ENCODE measurements around the gene FASTKD2. TPM values are rescaled to one million over a fixed set of nuclear protein-coding genes. Genes with fewer than 3 reads are reported as not detected.

FASTKD2 gene
- total and polyA plus RNA-seq, 2 of the 8 experiments (the other 6 are each of a cell fraction or from before 2014, with no cell fraction given), result 35.7 to 38.5 TPM

DNA sequence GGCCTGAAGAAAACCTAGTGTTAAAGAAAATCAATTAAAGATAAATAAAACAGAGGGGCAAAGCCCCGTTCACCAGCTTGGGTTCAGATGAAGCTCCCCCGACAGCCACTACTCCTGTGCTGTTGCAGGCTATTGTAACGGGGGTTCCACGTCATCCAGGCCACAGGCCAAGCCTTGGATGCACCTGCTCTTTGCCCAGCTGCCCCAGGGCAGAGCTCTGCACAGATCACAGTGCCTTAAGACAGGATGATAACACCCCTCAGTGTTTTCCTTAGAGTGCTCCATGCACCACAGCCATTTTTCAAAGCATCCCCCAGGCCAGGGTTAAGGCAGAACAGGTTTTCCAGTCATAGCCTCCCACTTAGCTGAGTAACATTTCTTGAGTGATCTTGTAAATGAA lies 32.0 kb downstream of the FASTKD2 start:
- Histone ChIP-seq H3K14ac (ENCODE audit: insufficient read length) (no peak overlapping the region), H2BK15ac (ENCODE audit: low read length) (no peak overlapping the region), H3K4me2 (ENCODE audit: insufficient read depth in 1 of 2, low read depth in 2 of 2, low read length in 2 of 2) (no peak overlapping the region), H2BK120ac (replicated peaks; ENCODE audit: low read depth, low read length) (no peak overlapping the region), H3K27ac (ENCODE audit: low read depth, low read length) (no peak overlapping the region), H3K79me1 (ENCODE audit: low read depth, low read length) (no peaks in the 10 kb centered on the region), H4K20me1 (replicated peaks in 1 of 2; ENCODE audit: control insufficient read depth in 1 of 2, insufficient read depth in 2 of 2, low read length in 2 of 2) (no peaks in the 10 kb centered on the region), H3K56ac (replicated peaks; ENCODE audit: insufficient read length, low read depth, low read length) (no peak overlapping the region), H3K23me2 (ENCODE audit: low read depth, low read length) (no peaks in the 10 kb centered on the region; the same call in 1 of the 2 replicates), H3K4me3 (ENCODE audit: extremely low read depth in 1 of 4, insufficient read depth in 2 of 4, low read depth in 3 of 4, low read length in 4 of 4) (no peak overlapping the region), H3K4me1 (replicated peaks in 1 of 4; ENCODE audit: control insufficient read depth in 3 of 4, insufficient read depth in 4 of 4, low read length in 3 of 4) (peaks cover 6 to 13% (median 11%) of the 10 kb centered on the region in 4 experiments; a peak in 6 of 7 replicates), H3K23ac (ENCODE audit: insufficient read length) (no peak overlapping the region), H2AFZ (ENCODE audit: low read length) (no peak overlapping the region), H2BK20ac (ENCODE audit: low read length) (no peak overlapping the region), H4K91ac (replicated peaks; ENCODE audit: insufficient read length, low read length) (no peak overlapping the region), H2BK12ac (ENCODE audit: low read depth, low read length) (no peak overlapping the region), H3K9me3 (ENCODE audit: insufficient read depth in 2 of 2, low read depth in 1 of 2, low read length in 1 of 2) (no peaks in the 10 kb centered on the region), H3K18ac (ENCODE audit: extremely low read depth, low read length) (no peak overlapping the region), H4K8ac (ENCODE audit: extremely low read depth, insufficient read depth, low read length) (no peak overlapping the region), H3K79me2 (ENCODE audit: control insufficient read depth in 1 of 2, insufficient read depth in 2 of 2, low read length in 2 of 2) (no peaks in the 10 kb centered on the region), H3K4ac (replicated peaks; ENCODE audit: insufficient read length, low read depth, low read length) (no peak overlapping the region), H2AK5ac (ENCODE audit: low read depth, low read length) (no peak overlapping the region), H2BK5ac (ENCODE audit: low read depth, low read length) (no peak overlapping the region), H3K9ac (replicated peaks in 1 of 4; ENCODE audit: extremely low read depth in 1 of 4, low read depth in 3 of 4, low read length in 3 of 4) (no peak overlapping the region), H3K36me3 (ENCODE audit: control insufficient read depth in 2 of 4, insufficient read depth in 4 of 4, low read length in 3 of 4) (peaks cover 2 to 13% (median 2%) of the 10 kb centered on the region in 4 experiments; a peak in 3 of 8 replicates), H4K5ac (ENCODE audit: insufficient read length, low read depth, low read length) (no peak overlapping the region), H3K27me3 (replicated peaks in 1 of 4; ENCODE audit: control insufficient read depth in 3 of 4, extremely low read depth in 1 of 4, insufficient read depth in 3 of 4, low read length in 3 of 4) (no peaks in the 10 kb centered on the region)
- no peak for FAIRE-seq
- no peak for DNase-seq (ENCODE audit: low read depth in 1 of 2, low spot score in 2 of 2)
- ChIA-PET POLR2A (ENCODE audit: partially characterized antibody) (interaction anchor here (0.6 to 1.3 kb wide), 3 partner anchors 14 to 781 kb away, joined by 3 to 4 read pairs (median 3); no protein-coding TSS in a partner anchor), CTCF (ENCODE audit: partially characterized antibody) (interaction anchor here (0.9 to 2.3 kb wide), 5 partner anchors 15 to 676 kb away, joined by 3 to 13 read pairs (median 3); no protein-coding TSS in a partner anchor)
- 93% methylated on average over 4 of the region's 4 CpGs; no CpG with 5 or more reads in 1 of the 2 experiments for WGBS, 2 experiments (ENCODE audit: extremely low coverage in 1 of 2, insufficient coverage in 1 of 2, insufficient read length in 1 of 2, insufficient replicate concordance in 2 of 2, low coverage in 1 of 2, low lambda C conversion rate in 2 of 2, missing lambda C conversion rate in 1 of 2)
- no peak for TF ChIP-seq CEBPB (IDR thresholded peaks at IDR 0.05; ENCODE audit: low read depth, low read length)
- TF ChIP-seq EGR1 (IDR thresholded peaks at IDR 0.05; ENCODE audit: borderline replicate concordance, low read depth, low read length), result no peak
- TF ChIP-seq HDAC6 (IDR thresholded peaks at IDR 0.05; ENCODE audit: low read depth, low read length), result no peak
- no peak for TF ChIP-seq ASH2L (IDR thresholded peaks at IDR 0.05; ENCODE audit: low read length)
- TF ChIP-seq, protein P1, sequence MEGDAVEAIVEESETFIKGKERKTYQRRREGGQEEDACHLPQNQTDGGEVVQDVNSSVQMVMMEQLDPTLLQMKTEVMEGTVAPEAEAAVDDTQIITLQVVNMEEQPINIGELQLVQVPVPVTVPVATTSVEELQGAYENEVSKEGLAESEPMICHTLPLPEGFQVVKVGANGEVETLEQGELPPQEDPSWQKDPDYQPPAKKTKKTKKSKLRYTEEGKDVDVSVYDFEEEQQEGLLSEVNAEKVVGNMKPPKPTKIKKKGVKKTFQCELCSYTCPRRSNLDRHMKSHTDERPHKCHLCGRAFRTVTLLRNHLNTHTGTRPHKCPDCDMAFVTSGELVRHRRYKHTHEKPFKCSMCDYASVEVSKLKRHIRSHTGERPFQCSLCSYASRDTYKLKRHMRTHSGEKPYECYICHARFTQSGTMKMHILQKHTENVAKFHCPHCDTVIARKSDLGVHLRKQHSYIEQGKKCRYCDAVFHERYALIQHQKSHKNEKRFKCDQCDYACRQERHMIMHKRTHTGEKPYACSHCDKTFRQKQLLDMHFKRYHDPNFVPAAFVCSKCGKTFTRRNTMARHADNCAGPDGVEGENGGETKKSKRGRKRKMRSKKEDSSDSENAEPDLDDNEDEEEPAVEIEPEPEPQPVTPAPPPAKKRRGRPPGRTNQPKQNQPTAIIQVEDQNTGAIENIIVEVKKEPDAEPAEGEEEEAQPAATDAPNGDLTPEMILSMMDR (IDR thresholded peaks at IDR 0.05; ENCODE audit: control extremely low read depth in 1 of 3, insufficient read depth in 1 of 3, low read depth in 1 of 3, low read length in 3 of 3), result no peak
- no peak for TF ChIP-seq MAFK (IDR thresholded peaks at IDR 0.05; ENCODE audit: low read depth, low read length)
- TF ChIP-seq TAF1 (IDR thresholded peaks at IDR 0.05; ENCODE audit: low read depth, low read length), result no peak
- TF ChIP-seq BCL11A (IDR thresholded peaks at IDR 0.05; ENCODE audit: low read depth in 2 of 2, low read length in 2 of 2), result no peak
- no peak for TF ChIP-seq SIN3A (conservative IDR thresholded peaks at IDR 0.05 in 1 of 2, IDR thresholded peaks at IDR 0.05 in 1 of 2; ENCODE audit: low read depth in 1 of 2, low read length in 2 of 2)
- TF ChIP-seq TBP (IDR thresholded peaks at IDR 0.05; ENCODE audit: low read depth, low read length), result no peak
- no peak for TF ChIP-seq CHD1 (IDR thresholded peaks at IDR 0.05; ENCODE audit: low read depth, low read length)
- no peak for TF ChIP-seq TAF7 (optimal IDR thresholded peaks at IDR 0.05; ENCODE audit: borderline replicate concordance, low read depth, low read length)

Measured in H1 (cell line).